ENCODE results near the gene TFAP2E. TPM values are rescaled to one million over a fixed set of nuclear protein-coding genes. Genes with fewer than 3 reads are reported as not detected.

TFAP2E gene
- 1 to 10 TPM in 1 of 4 donors, under 1 TPM in 2, not detected in 1; 0.22 to 1.5 (median 0.57) TPM for total RNA-seq

DNA sequence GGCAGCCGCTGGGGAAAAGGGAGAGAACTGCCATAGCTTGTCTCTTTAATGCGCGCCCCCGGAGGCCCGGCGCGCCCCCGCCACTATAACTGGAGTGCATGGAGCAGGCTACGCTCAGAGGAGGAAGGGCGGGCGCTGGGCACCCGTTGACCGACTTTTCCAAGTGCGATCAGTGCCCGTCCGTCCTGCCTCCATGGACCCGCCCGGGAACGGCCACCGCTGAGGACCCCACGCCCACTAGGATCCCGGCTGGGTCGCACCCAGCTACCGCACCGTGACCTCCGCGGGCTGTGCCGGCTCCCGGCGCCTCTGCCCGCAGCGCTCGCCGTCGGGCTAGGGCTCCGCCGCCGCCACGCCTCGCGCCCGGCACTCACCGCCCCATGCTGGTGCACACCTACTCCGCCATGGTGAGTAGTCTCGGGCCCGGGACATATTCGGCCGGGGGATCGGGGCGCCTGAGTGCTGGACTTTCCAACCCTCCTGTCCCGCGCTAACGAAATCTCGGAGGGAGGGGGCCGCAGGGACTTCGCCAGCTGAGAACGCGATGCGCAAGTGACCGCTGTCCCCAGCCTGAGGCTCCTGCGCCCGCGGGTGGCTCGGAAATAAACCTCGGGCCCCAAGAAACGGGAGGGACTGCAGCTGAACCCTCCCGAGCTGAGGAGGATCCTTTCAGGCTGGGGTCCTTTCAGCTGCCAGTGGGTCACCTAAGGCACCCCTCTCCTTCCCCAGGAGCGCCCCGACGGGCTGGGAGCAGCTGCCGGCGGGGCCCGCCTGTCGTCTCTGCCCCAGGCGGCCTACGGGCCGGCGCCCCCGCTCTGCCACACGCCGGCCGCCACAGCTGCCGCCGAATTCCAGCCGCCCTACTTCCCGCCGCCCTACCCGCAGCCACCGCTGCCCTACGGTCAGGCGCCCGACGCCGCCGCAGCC, at the start of gene TFAP2E:
Gene TFAP2E, plus strand, starts transcription at position 117 of the 927 bp plus-strand sequence. Its CDS starts 264 bp downstream, at position 381.
- TF ChIP-seq, protein P1, sequence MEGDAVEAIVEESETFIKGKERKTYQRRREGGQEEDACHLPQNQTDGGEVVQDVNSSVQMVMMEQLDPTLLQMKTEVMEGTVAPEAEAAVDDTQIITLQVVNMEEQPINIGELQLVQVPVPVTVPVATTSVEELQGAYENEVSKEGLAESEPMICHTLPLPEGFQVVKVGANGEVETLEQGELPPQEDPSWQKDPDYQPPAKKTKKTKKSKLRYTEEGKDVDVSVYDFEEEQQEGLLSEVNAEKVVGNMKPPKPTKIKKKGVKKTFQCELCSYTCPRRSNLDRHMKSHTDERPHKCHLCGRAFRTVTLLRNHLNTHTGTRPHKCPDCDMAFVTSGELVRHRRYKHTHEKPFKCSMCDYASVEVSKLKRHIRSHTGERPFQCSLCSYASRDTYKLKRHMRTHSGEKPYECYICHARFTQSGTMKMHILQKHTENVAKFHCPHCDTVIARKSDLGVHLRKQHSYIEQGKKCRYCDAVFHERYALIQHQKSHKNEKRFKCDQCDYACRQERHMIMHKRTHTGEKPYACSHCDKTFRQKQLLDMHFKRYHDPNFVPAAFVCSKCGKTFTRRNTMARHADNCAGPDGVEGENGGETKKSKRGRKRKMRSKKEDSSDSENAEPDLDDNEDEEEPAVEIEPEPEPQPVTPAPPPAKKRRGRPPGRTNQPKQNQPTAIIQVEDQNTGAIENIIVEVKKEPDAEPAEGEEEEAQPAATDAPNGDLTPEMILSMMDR (IDR thresholded peaks at IDR 0.05; ENCODE audit: low read depth) = no peak

GRCh38 chr1:35524106-35524505, 49.0 kb upstream of the TFAP2E start:
- TF ChIP-seq, protein P1 (IDR thresholded peaks at IDR 0.05; ENCODE audit: low read depth) = no peak

DNA sequence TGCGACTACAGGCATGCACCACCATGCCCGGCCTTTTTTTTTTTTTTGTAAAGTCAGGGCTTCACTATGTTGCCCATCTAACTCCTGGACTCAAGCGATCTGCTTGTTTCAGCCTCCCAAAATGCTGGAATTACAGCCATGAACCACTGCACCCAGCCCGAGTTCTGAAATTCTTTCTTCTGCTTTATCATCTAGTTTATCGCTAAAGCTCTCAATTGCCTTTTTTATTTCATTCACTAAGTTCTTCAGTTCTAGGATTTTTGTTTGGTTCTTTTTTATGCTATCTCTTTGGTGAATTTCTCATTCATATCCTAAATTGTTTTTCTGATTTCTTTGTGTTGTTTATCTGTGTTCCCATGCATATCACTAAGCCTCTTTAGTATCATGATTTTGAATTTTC, 42.9 kb upstream of the TFAP2E start:
- TF ChIP-seq, protein P1 (IDR thresholded peaks at IDR 0.05; ENCODE audit: low read depth) = no peak

- TF ChIP-seq, protein P1 (IDR thresholded peaks at IDR 0.05; ENCODE audit: low read depth) = no peak
These were observed 42.2 kb upstream of the TFAP2E start for GRCh38 chr1:35530946-35531345.

DNA sequence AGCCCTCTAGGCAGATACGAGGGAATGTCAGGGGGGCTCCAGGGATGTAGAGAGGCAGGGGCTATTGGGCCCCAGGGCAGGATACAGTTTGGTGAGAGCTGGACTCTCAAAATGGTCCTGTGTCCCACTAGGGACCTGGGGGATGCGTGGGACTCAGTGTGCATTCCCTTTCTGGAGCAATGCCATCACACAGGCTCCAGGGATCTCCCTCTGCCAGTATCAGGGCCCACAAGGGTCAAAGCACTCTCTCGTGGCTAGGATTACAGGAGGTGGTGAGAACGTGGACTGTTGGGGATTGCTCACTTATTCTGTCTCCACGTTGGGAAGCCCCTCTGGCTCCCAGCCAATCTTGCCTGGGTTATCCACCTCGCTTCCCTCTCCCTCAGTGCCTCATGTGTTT, 41.7 kb upstream of the TFAP2E start:
- TF ChIP-seq, protein P1 (IDR thresholded peaks at IDR 0.05; ENCODE audit: low read depth) = no peak

DNA sequence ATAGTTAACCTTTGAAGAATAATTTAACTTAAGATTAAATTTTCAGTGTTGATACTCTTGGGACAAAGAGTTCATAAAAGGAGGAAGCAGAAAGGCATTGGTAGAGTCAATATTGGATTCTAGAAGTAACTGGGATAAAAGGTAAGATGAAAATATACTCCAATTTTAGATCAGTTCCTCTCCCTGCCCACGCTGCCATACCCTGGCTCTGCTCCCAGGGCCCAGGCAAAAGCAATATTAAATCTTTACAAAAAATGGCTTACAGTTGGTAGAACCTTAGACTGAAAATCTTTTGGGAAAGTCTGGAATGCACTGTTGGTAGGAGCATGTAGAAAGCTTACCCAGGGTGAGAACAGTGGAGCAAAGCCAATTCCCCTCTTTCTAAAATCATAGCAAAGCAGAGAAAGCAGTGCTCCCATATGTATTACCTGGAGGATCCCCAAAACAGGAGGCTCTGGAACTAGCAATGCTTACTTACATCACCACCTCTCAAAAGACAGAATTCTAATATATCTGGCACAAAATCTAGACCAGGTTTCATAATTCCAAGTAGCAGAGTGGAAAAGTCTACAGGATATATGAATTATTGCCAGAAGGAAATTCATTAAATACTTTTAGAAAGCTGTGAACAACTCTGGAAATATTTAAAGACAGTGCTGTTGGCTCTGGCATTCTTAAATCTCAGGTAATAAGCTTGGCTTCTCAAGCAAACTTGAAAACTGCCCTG, 40.5 kb upstream of the TFAP2E start:
- TF ChIP-seq, protein P1 (IDR thresholded peaks at IDR 0.05; ENCODE audit: low read depth) = no peak

DNA sequence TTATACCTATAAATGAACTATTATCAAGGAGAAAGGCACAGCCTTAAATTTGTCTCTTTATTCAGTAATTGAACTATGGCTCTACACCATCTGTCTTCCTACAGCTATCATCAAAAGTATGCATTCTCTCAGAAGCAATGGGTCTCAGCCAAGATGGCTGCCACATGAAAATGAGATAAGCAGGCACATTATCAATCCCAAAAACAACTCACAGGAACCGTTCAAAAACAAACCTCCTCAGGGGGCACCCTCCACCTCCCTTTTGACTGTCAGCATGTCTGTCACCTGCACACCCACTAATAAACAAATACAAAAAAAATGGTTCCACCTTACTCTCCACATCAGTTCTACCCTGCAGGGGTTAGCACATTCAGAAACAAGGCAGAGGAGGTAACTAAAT, 39.5 kb upstream of the TFAP2E start:
- TF ChIP-seq, protein P1 (IDR thresholded peaks at IDR 0.05; ENCODE audit: low read depth) = no peak

Measured in subcutaneous adipose tissue (tissue), 4 donors.